ENCODE measurements around the gene MEF2A. TPM values are rescaled to one million over a fixed set of nuclear protein-coding genes. Genes with fewer than 3 reads are reported as not detected.
"Not testable (repeated sequence)": the region's sequence is repeated elsewhere in the genome, so short reads cannot be mapped to it uniquely, and the experiment has no call there.

The MEF2A gene
- total RNA-seq, 1 experiment from 2014 or later, result 25.1 TPM

GRCh38 chr15:99717161-99718009 is 151.6 kb downstream of the MEF2A start:
- peak; percentile 27 for DNase-seq (ENCODE audit: low spot score)
- in situ Hi-C loops (cut with HindIII; ENCODE audit: low sequenced_read_pairs), result no loop called here

- DNase-seq (ENCODE audit: low spot score), result no peak
- in situ Hi-C loops (cut with HindIII; ENCODE audit: low sequenced_read_pairs), result no loop called here
Observed at GRCh38 chr15:99718421-99718820, 152.6 kb downstream of the MEF2A start.

GRCh38 chr15:99719096-99719541 is 153.3 kb downstream of the MEF2A start:
- in situ Hi-C loops (cut with HindIII; ENCODE audit: low sequenced_read_pairs), result no loop called here
- no peak for DNase-seq (ENCODE audit: low spot score)

GRCh38 chr15:99720533-99720932 is 154.7 kb downstream of the MEF2A start:
- in situ Hi-C loops (cut with HindIII; ENCODE audit: low sequenced_read_pairs), result no loop called here
- DNase-seq (ENCODE audit: low spot score), result no peak

- in situ Hi-C loops (cut with HindIII; ENCODE audit: low sequenced_read_pairs), result no loop called here
Observed at GRCh38 chr15:99721104-99721778, 155.5 kb downstream of the MEF2A start.

GRCh38 chr15:99721896-99722295 is 156.1 kb downstream of the MEF2A start:
- DNase-seq (ENCODE audit: low spot score), result no peak
- in situ Hi-C loops (cut with HindIII; ENCODE audit: low sequenced_read_pairs), result no loop called here

More at GRCh38 chr15:99721104-99721778, 155.5 kb downstream of the MEF2A start:
- no peak for DNase-seq (ENCODE audit: low spot score)

GRCh38 chr15:99722406-99722805 is 156.6 kb downstream of the MEF2A start:
- in situ Hi-C loops (cut with HindIII; ENCODE audit: low sequenced_read_pairs), result no loop called here

GRCh38 chr15:99726333-99726732 is 160.5 kb downstream of the MEF2A start:
- in situ Hi-C loops (cut with HindIII; ENCODE audit: low sequenced_read_pairs), result no loop called here
- DNase-seq (ENCODE audit: low spot score), result no peak

More at GRCh38 chr15:99722406-99722805, 156.6 kb downstream of the MEF2A start:
- no peak for DNase-seq (ENCODE audit: low spot score)

GRCh38 chr15:99727330-99727729 is 161.5 kb downstream of the MEF2A start:
- DNase-seq (ENCODE audit: low spot score), result no peak
- in situ Hi-C loops (cut with HindIII; ENCODE audit: low sequenced_read_pairs), result no loop called here

GRCh38 chr15:99727733-99728132 is 161.9 kb downstream of the MEF2A start:
- DNase-seq (ENCODE audit: low spot score), result no peak
- in situ Hi-C loops (cut with HindIII; ENCODE audit: low sequenced_read_pairs), result no loop called here

- DNase-seq (ENCODE audit: low spot score), result no peak
- in situ Hi-C loops (cut with HindIII; ENCODE audit: low sequenced_read_pairs), result no loop called here
Observed at GRCh38 chr15:99728916-99729315, 163.1 kb downstream of the MEF2A start.

GRCh38 chr15:99729327-99729726 is 163.5 kb downstream of the MEF2A start:
- in situ Hi-C loops (cut with HindIII; ENCODE audit: low sequenced_read_pairs), result no loop called here
- no peak for DNase-seq (ENCODE audit: low spot score)

- in situ Hi-C loops (cut with HindIII; ENCODE audit: low sequenced_read_pairs), result no loop called here
- peak; percentile 23 for DNase-seq (ENCODE audit: low spot score)
Observed at GRCh38 chr15:99729920-99730319, 164.1 kb downstream of the MEF2A start.

GRCh38 chr15:99731336-99732123 is 165.7 kb downstream of the MEF2A start:
- no peak for DNase-seq (ENCODE audit: low spot score)
- in situ Hi-C loops (cut with HindIII; ENCODE audit: low sequenced_read_pairs), result no loop called here

GRCh38 chr15:99732124-99732750 is 166.5 kb downstream of the MEF2A start:
- in situ Hi-C loops (cut with HindIII; ENCODE audit: low sequenced_read_pairs), result no loop called here
- DNase-seq (ENCODE audit: low spot score), result peak; percentile 19

- in situ Hi-C loops (cut with HindIII; ENCODE audit: low sequenced_read_pairs), result no loop called here
- peak; percentile 18 for DNase-seq (ENCODE audit: low spot score)
Observed at GRCh38 chr15:99732751-99733267, 167.0 kb downstream of the MEF2A start.

GRCh38 chr15:99733268-99734039 is 167.7 kb downstream of the MEF2A start, which contains the start of gene LYSMD4:
TSS of gene LYSMD4 (minus strand) at chr15:99733437. CDS start at chr15:99731999, 1,438 bp downstream.
- peak; percentile 95 for DNase-seq (ENCODE audit: low spot score)
- in situ Hi-C loops (cut with HindIII; ENCODE audit: low sequenced_read_pairs), result no loop called here

- in situ Hi-C loops (cut with HindIII; ENCODE audit: low sequenced_read_pairs), result not testable (repeated sequence)
Observed at GRCh38 chr15:99734040-99734291, 168.2 kb downstream of the MEF2A start.

More at GRCh38 chr15:99734040-99734291, 168.2 kb downstream of the MEF2A start:
- not testable (repeated sequence) for DNase-seq (ENCODE audit: low spot score)
